Activated B cell treated with CpG ODN at 0.5 μM for 24 hours (primary cell): ENCODE data around the gene KLHL41. TPM values are rescaled to one million over a fixed set of nuclear protein-coding genes. Genes with fewer than 3 reads are reported as not detected.

Experiments
- ATAC-seq: fragments of 200-7000 bp; cut with Tn5 transposase; one replicate; pipeline ENCODE4 v1.10.0; 2021; ENCODE audit warnings: low read depth, mild to moderate bottlenecking, moderate library complexity
- CTCF ChIA-PET: fragments of 350-600 bp; sonication (Branson Sonifier 250); formaldehyde crosslinking; loops from one replicate; lab custom pipeline; 2021; ENCODE audit warnings: antibody characterized with exemption; lab: Charles Lee
- POLR2A ChIA-PET: fragments of 350-600 bp; sonication (Branson Sonifier 250); formaldehyde crosslinking; loops from one replicate; lab custom pipeline; 2021; ENCODE audit warnings: antibody characterized with exemption; lab: Charles Lee
- DNase-seq: peaks from one replicate; pipeline ENCODE4 v3.0.0; 2022
- H3K27ac Mint-ChIP-seq: one replicate; pipeline ENCODE4 v1.8.0; 2020; ENCODE audit warnings: mixed read lengths
- H3K27me3 Mint-ChIP-seq: one replicate; pipeline ENCODE4 v1.8.0; 2021; ENCODE audit warnings: mixed read lengths
- H3K36me3 Mint-ChIP-seq: one replicate; pipeline ENCODE4 v1.8.0; 2021; ENCODE audit warnings: low read depth, mixed read lengths
- H3K4me1 Mint-ChIP-seq: one replicate; pipeline ENCODE4 v1.8.0; 2021; ENCODE audit warnings: mixed read lengths
- H3K4me3 Mint-ChIP-seq: one replicate; pipeline ENCODE4 v1.8.0; 2020; ENCODE audit warnings: mild to moderate bottlenecking, mixed read lengths
- H3K9me3 Mint-ChIP-seq: one replicate; pipeline ENCODE4 v1.8.0; 2020; ENCODE audit warnings: mixed read lengths
- CTCF ChIP-seq: fragments of 200-600 bp; IDR thresholded peaks from one replicate; pipeline ENCODE4 v1.8.0; 2022; ENCODE audit warnings: antibody characterized with exemption, mild to moderate bottlenecking
- intact Hi-C: fragments of 100-400 bp; cut with micrococcal nuclease; formaldehyde crosslinking; loops from one replicate; pipeline ENCODE4 v1.15.1; 2024
- total RNA-seq: library from RNA; stranded (reverse); gene quantifications from 2 replicates; pipeline ENCODE4 v1.2.3, GENCODE V29; 2022

KLHL41 gene
- total RNA-seq, 1 donor from 2014 or later = 0.27 TPM

GRCh38 chr2:169478745-169479256 lies 30.7 kb upstream of the KLHL41 start:
- Mint-ChIP-seq H3K27me3 (no peaks in the 10 kb centered on the region), H3K4me3 (peak overlapping the region; percentile 91), H3K27ac (no peak overlapping the region), H3K4me1 (peaks cover 10% of the 10 kb centered on the region), H3K36me3 (no peaks in the 10 kb centered on the region), H3K9me3 (no peaks in the 10 kb centered on the region)
- ATAC-seq = no peak
- ChIA-PET CTCF (interaction anchor here (0.9 kb wide), 1 partner anchor 16 kb away, joined by 3 read pairs; no protein-coding TSS in a partner anchor), POLR2A (interaction anchor here (1.1 kb wide), 1 partner anchor 320 kb away, joined by 3 read pairs; the partner anchor contains the start of gene SSB)
- DNase-seq = no peak
- intact Hi-C loops = loop anchor here (1.0 to 5.0 kb wide), 3 partner anchors 94 to 348 kb away; partner anchors contain the start of genes CFAP210, FASTKD1, PHOSPHO2 and UBR3
- TF ChIP-seq CTCF = no peak

DNA sequence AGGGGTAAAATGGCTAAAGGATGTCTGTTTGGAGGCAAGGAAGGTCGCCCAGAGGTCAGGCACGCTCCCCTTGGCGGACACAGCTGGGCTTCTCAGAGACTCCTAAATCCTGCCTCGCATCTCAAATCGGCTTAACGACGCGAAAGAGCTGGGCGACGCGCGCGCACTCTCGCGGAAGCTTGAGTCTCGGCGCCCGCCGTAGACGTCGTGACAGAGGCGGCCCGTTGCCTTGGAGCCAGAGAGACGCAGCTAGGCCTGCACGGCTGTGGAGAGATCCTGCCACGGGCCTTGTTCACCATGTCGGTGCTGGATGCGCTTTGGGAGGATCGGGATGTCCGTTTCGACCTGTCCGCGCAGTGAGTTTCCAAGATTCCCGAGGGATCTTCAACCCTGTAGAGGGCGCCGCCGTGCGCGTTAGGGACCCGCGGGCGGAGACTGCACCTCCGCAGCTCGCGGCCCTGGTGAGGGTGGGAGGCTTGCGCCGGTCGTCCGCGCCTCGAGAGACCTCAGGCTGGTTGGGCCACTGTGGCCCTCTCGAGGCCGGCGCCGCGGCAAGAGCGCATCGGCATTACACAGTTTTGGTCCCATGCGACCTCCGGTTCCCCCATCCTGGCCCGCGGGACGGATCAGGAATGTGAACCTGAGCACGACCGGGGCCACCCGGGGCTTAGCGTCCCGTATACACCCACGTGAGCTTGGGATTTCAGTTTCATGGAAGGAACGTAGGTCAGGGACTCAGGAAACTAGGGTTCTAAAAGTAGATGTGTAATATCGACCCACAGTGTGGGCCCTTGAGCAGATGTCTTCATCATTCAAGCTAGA lies 30.0 kb upstream of the KLHL41 start, which contains the start of gene BBS5:
BBS5 (plus strand) TSS at position 238 of the 822 bp plus-strand sequence; CDS start at position 298, 60 bp downstream.
- H3K9me3 Mint-ChIP-seq = no peaks in the 10 kb centered on the region
- peaks cover 10% of the 10 kb centered on the region for H3K4me1 Mint-ChIP-seq
- DNase-seq (peak; percentile 55), ATAC-seq (peak; percentile 95)
- ChIA-PET CTCF (interaction anchor here (0.9 kb wide), 1 partner anchor 16 kb away, joined by 3 read pairs; no protein-coding TSS in a partner anchor), POLR2A (interaction anchor here (1.1 kb wide), 1 partner anchor 319 kb away, joined by 3 read pairs; the partner anchor contains the start of gene SSB)
- TF ChIP-seq CTCF = no peak
- H3K36me3 Mint-ChIP-seq = no peaks in the 10 kb centered on the region
- intact Hi-C loops = loop anchor here (1.0 to 5.0 kb wide), 3 partner anchors 93 to 348 kb away; partner anchors contain the start of genes CFAP210, FASTKD1, PHOSPHO2 and UBR3
- H3K4me3 Mint-ChIP-seq = peak within 1 kb of the TSS; percentile 91
- no peaks in the 10 kb centered on the region for H3K27me3 Mint-ChIP-seq
- H3K27ac Mint-ChIP-seq = peak within 1 kb of the TSS; percentile 24

- ATAC-seq (no peak), DNase-seq (no peak)
- Mint-ChIP-seq H3K9me3 (no peaks in the 10 kb centered on the region), H3K27me3 (no peaks in the 10 kb centered on the region), H3K4me1 (peaks cover 10% of the 10 kb centered on the region), H3K36me3 (no peaks in the 10 kb centered on the region), H3K4me3 (peak overlapping the region; percentile 91), H3K27ac (peak overlapping the region; percentile 24)
- no peak for TF ChIP-seq CTCF
- ChIA-PET POLR2A (no interaction called here), CTCF (no interaction called here)
- intact Hi-C loops = no loop called here
Measured at GRCh38 chr2:169480079-169480465, 29.4 kb upstream of the KLHL41 start.

GRCh38 chr2:169485650-169486138 lies 23.8 kb upstream of the KLHL41 start:
- no peak for TF ChIP-seq CTCF
- ATAC-seq = no peak
- H3K27me3 Mint-ChIP-seq = no peaks in the 10 kb centered on the region
- no peaks in the 10 kb centered on the region for H3K9me3 Mint-ChIP-seq
- DNase-seq = no peak
- no peaks in the 10 kb centered on the region for H3K4me1 Mint-ChIP-seq
- POLR2A ChIA-PET = no interaction called here
- no peak overlapping the region for H3K4me3 Mint-ChIP-seq
- intact Hi-C loops = no loop called here
- CTCF ChIA-PET = no interaction called here
- H3K36me3 Mint-ChIP-seq = no peaks in the 10 kb centered on the region
- H3K27ac Mint-ChIP-seq = no peak overlapping the region

- ATAC-seq (no peak), DNase-seq (no peak)
- Mint-ChIP-seq H3K36me3 (no peaks in the 10 kb centered on the region), H3K27me3 (no peaks in the 10 kb centered on the region), H3K4me3 (no peak overlapping the region), H3K9me3 (no peaks in the 10 kb centered on the region), H3K4me1 (no peaks in the 10 kb centered on the region), H3K27ac (no peak overlapping the region)
- ChIA-PET CTCF (no interaction called here), POLR2A (no interaction called here)
- no peak for TF ChIP-seq CTCF
- intact Hi-C loops = no loop called here
Measured at GRCh38 chr2:169486487-169486886, 23.0 kb upstream of the KLHL41 start.
